Astrocyte of the cerebellum (primary cell): Measurements from ENCODE around the gene TIRAP.

Experiments
- DNase-seq: peaks from one replicate; pipeline ENCODE4 v3.0.0-alpha.2; 2011; ENCODE audit warnings: low read depth
- H3K4me3 ChIP-seq: 2 replicates; pipeline ENCODE4 v1.5.1; 2011; ENCODE audit warnings: mild to moderate bottlenecking, low read depth, low read length, moderate library complexity
- in situ Hi-C: cut with HindIII; loops from 2 replicates; pipeline ENCODE4 v1.10.0; 2017; ENCODE audit warnings: low sequenced_read_pairs
- TF ChIP-seq, protein P1 (sequence below): IDR thresholded peaks from 2 replicates; pipeline ENCODE4 v1.5.1; 2012; ENCODE audit warnings: low read length, low read depth, moderate library complexity, mild to moderate bottlenecking; ENCODE audit errors: missing control alignments

TIRAP gene

DNA sequence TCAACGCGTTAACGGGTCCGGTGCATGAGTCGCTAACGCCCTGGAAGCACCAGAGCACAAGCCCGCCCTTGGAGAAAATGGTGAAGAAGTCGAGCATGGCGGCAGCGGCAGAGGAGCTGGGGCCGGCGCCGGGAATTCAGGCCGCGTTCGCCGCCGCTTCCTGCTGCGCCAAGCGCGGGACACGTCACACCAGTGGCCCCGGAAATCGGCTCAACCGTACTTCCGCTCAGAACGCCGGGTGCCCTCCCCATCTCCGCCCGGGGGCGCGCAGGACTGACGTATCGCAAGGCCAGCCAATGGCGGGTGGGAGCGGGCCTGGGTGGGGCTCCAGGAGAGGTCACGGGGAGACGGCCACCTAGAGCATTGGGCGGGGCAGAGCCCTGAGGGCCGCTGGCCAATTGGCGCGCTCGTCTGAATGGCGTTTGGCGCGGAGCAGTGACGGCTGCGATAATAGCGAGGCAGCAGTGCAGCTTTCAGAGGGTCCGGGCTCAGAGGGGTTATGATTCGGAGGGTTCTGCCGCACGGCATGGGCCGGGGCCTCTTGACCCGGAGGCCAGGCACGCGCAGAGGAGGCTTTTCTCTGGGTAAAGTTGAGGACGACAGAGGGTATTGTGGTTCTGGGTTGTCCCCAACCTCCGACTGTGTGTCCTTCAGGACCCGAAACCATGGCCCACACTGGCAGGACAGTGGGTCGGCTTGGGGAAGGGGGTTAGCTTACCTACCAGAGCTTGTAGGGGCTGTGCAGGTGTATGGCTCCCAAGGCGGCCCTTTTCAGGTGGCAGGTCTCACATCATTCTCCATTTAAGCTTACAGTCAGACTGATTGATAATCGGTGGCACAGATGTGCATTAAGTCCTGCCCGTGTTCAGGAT is 13.9 kb upstream of the TIRAP start, which contains the start of the genes FOXRED1 and SRPRA:
Gene FOXRED1, plus strand, starts transcription at position 447 of the 872 bp plus-strand sequence. Its CDS starts 53 bp downstream, at position 500.
Gene SRPRA, minus strand, starts transcription at position 188 of the 872 bp plus-strand sequence. Its CDS starts 91 bp downstream, at position 97.
- TF ChIP-seq, protein P1, sequence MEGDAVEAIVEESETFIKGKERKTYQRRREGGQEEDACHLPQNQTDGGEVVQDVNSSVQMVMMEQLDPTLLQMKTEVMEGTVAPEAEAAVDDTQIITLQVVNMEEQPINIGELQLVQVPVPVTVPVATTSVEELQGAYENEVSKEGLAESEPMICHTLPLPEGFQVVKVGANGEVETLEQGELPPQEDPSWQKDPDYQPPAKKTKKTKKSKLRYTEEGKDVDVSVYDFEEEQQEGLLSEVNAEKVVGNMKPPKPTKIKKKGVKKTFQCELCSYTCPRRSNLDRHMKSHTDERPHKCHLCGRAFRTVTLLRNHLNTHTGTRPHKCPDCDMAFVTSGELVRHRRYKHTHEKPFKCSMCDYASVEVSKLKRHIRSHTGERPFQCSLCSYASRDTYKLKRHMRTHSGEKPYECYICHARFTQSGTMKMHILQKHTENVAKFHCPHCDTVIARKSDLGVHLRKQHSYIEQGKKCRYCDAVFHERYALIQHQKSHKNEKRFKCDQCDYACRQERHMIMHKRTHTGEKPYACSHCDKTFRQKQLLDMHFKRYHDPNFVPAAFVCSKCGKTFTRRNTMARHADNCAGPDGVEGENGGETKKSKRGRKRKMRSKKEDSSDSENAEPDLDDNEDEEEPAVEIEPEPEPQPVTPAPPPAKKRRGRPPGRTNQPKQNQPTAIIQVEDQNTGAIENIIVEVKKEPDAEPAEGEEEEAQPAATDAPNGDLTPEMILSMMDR = no peak
- in situ Hi-C loops = no loop called here
- peak within 1 kb of the TSS; percentile 97 for H3K4me3 ChIP-seq
- DNase-seq = peak; percentile 97

DNA sequence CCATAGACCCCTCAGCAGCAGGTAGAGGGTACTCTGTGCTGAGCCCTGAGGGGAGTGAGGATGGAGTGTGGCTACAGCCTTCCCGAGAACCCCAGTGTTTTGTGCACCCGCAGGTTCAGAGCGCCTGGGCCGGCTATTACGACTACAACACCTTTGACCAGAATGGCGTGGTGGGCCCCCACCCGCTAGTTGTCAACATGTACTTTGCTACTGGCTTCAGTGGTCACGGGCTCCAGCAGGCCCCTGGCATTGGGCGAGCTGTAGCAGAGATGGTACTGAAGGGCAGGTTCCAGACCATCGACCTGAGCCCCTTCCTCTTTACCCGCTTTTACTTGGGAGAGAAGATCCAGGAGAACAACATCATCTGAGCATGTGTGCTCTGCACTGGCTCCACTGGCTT is 5.6 kb upstream of the TIRAP start:
- in situ Hi-C loops = no loop called here
- DNase-seq = no peak
- H3K4me3 ChIP-seq = no peak overlapping the region
- TF ChIP-seq, protein P1 = no peak

DNA sequence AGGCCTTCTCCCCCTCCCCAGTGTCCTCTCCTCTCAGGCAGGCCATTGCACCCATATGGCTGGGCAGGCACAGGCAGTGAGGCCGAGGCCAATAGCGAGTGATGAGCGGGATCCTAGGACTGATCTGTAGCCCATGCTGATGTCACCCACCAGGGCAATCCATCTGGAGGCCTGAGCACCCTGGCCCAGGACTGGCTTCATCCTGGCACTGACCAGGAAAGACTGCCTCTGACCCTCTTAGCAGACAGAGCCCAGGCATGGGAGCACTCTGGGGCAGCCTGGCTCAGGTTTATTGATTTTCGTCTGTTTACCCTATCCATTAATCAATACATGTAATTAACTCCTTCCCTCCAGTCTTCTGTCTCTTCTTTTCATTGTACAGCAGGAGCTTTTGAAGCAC is 5.1 kb upstream of the TIRAP start:
- TF ChIP-seq, protein P1 = no peak
- H3K4me3 ChIP-seq = no peak overlapping the region
- DNase-seq = no peak
- in situ Hi-C loops = no loop called here

DNA sequence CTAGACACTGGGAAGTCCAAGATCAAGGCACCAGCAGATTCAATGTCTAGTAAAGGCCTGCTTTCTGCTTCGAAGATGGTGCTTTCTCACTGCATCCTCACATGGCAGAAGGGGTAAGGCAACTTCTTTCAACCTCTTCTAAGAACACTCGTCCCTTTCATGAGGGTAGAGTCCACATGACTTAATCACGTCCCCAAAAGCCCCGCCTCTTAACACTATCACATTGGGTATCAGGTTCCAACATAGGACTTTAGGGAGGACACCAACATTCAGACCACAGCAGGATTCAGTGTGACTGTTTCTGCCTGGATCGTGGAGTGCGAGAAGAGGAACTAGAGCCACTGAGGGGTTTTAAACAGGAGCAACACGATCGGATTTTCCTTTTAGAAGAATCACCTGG is 3.7 kb upstream of the TIRAP start:
- no peak overlapping the region for H3K4me3 ChIP-seq
- in situ Hi-C loops = no loop called here

DNA sequence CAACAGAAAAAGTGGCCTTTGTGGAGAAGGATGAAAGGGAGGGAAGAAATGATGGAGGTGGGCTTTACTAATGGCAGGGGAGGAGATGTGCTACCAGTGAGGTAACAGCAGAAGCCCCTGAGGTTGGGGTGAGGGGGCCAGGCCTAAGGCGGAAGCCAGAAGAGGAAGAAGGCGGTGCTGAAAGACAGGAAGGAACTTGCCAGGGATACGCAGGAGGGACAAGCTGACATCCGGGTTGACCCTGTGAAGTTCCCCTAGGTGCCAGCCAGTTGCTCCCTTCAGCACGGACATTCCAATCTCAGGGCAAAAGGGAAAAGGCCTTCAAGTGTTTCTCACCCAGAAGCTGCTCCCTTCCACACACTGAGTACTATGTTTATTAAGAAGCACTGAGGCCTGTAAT is 2.3 kb upstream of the TIRAP start:
- DNase-seq = no peak
- no peak overlapping the region for H3K4me3 ChIP-seq
- in situ Hi-C loops = no loop called here
- TF ChIP-seq, protein P1 = no peak

More for the DNA sequence above, 3.7 kb upstream of the TIRAP start:
- DNase-seq = no peak
- TF ChIP-seq, protein P1 = no peak

DNA sequence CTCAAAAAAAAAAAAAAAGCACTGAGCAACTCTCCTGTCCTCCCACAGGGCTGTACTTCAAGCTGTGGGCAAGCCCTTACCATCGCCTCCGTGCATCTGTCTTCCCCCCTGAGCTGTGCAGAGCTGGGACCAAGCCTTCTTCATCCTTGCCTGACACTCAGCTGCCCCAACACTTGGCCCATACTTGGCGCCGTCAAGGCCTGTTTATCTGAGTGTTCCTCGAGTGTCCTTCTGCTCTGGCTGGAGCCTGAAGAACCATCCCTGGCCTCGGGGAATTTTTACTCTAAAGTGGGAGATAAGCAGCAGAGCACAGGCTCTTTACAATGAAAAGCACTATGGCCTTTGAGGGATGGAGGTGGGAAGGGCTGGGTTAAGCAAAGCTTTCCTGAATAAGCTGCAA is 1.6 kb upstream of the TIRAP start:
- TF ChIP-seq, protein P1 = no peak
- in situ Hi-C loops = no loop called here
- H3K4me3 ChIP-seq = no peak overlapping the region

More for the DNA sequence above, 1.6 kb upstream of the TIRAP start:
- DNase-seq = no peak
